ENCODE results near the gene IFRD1.
A peak's percentile ranks its signal among the peaks of the same experiment; 100 is the strongest.

IFRD1 gene

GRCh38 chr7:112467867-112468266 is 17.6 kb downstream of the IFRD1 start:
- TF ChIP-seq, protein P1, sequence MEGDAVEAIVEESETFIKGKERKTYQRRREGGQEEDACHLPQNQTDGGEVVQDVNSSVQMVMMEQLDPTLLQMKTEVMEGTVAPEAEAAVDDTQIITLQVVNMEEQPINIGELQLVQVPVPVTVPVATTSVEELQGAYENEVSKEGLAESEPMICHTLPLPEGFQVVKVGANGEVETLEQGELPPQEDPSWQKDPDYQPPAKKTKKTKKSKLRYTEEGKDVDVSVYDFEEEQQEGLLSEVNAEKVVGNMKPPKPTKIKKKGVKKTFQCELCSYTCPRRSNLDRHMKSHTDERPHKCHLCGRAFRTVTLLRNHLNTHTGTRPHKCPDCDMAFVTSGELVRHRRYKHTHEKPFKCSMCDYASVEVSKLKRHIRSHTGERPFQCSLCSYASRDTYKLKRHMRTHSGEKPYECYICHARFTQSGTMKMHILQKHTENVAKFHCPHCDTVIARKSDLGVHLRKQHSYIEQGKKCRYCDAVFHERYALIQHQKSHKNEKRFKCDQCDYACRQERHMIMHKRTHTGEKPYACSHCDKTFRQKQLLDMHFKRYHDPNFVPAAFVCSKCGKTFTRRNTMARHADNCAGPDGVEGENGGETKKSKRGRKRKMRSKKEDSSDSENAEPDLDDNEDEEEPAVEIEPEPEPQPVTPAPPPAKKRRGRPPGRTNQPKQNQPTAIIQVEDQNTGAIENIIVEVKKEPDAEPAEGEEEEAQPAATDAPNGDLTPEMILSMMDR (IDR thresholded peaks at IDR 0.05; ENCODE audit: control insufficient read depth, extremely low read depth, insufficient read depth) = no peak
- H3K4me3 ChIP-seq (ENCODE audit: low read depth, low read length) = no peak overlapping the region
- no peak for DNase-seq (ENCODE audit: low read depth)

DNA sequence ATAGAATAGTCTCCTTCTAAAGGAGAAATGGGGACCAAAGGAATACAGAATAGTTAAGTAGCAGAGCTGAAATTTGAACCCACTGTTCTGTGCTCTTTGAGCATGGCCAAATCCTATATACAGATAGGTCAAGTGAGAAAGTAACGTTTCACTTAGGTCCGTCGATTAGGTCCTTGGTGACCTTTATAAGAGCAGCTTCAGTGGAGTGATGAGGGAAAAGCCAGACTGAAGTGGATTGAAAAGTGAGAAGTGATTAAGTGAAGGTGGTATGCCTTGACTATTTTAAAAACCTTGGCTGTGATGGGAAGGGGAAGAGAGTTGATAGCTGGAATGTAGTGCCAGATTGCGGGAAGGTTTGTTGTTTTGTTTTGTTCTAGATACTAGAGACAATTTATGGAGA is 19.9 kb downstream of the IFRD1 start:
- TF ChIP-seq, protein P1 (IDR thresholded peaks at IDR 0.05; ENCODE audit: control insufficient read depth, extremely low read depth, insufficient read depth) = no peak
- DNase-seq (ENCODE audit: low read depth) = no peak
- H3K4me3 ChIP-seq (ENCODE audit: low read depth, low read length) = no peak overlapping the region

- H3K4me3 ChIP-seq (ENCODE audit: low read depth, low read length) = no peak overlapping the region
- TF ChIP-seq, protein P1 (IDR thresholded peaks at IDR 0.05; ENCODE audit: control insufficient read depth, extremely low read depth, insufficient read depth) = no peak
- no peak for DNase-seq (ENCODE audit: low read depth)
These were observed 26.3 kb downstream of the IFRD1 start for GRCh38 chr7:112476390-112477052.

GRCh38 chr7:112481121-112481736 is 31.0 kb downstream of the IFRD1 start:
- no peak overlapping the region for H3K4me3 ChIP-seq (ENCODE audit: low read depth, low read length)
- DNase-seq (ENCODE audit: low read depth) = no peak
- TF ChIP-seq, protein P1 (IDR thresholded peaks at IDR 0.05; ENCODE audit: control insufficient read depth, extremely low read depth, insufficient read depth) = no peak

DNA sequence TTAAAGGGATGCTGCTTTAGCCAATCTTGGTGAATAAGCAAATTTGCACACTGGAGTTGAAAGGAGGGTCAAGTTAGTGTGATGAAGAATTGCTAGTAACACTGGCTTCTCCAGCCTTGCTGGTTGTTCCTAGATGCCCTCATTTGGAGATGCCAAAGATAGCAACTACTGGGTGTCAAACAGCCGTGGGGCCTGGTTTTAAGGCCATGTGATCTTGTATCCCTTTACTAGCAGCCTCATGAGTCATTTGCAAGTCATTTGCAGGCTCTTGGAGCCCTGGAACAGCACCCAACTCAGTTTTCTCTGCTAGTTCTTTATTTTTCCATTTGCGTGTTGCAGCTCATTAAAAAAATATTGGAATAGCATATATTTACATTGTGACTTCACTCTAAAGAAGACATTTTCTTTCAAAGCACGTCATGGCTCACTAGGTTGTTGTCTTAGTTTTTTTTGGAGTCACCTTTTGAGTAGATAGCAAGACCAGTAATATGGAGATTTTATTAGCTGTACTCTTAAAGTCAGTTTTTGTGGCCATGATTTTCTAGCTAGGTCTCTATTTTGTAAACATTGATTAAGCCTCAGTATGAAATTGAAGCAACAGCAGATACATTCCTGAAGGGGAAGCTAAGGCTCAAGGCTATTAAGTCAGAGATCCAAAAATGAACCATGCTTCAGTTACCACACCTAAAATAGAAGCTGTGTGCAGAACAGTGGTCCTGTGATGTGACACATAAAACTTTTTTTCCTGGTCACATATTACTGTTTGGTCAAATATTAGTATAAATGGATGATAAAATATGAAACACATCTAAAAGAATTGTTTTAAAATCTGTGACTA is 31.8 kb downstream of the IFRD1 start:
- DNase-seq (ENCODE audit: low read depth) = peak; percentile 64
- TF ChIP-seq, protein P1 (IDR thresholded peaks at IDR 0.05; ENCODE audit: control insufficient read depth, extremely low read depth, insufficient read depth) = no peak
- H3K4me3 ChIP-seq (ENCODE audit: low read depth, low read length) = no peak overlapping the region

- no peak for DNase-seq (ENCODE audit: low read depth)
- TF ChIP-seq, protein P1 (IDR thresholded peaks at IDR 0.05; ENCODE audit: control insufficient read depth, extremely low read depth, insufficient read depth) = no peak
- H3K4me3 ChIP-seq (ENCODE audit: low read depth, low read length) = no peak overlapping the region
These were observed 34.5 kb downstream of the IFRD1 start for GRCh38 chr7:112484671-112485167.
